GM12878 (cell line): Measurements from ENCODE around the gene ARL15. TPM values are rescaled to one million over a fixed set of nuclear protein-coding genes. Genes with fewer than 3 reads are reported as not detected.

Source experiments
- ATAC-seq: fragments of 200-7000 bp; cut with Tn5 transposase; 3 replicates; pipeline ENCODE4 v1.9.1; 2020; ENCODE audit warnings: mild to moderate bottlenecking, moderate library complexity
- BruUV-seq: library from RNA; stranded (reverse); fragments of 400-500 nt; replicated peaks from 2 replicates; lab custom pipeline; 2021; lab: Mats Ljungman, UMichigan
- CTCF ChIA-PET: fragments of 300-600 bp; sonication (Branson Sonifier 250); formaldehyde crosslinking; extraction: SDS; loops from one replicate; lab custom pipeline; 2021; ENCODE audit warnings: inconsistent platforms; lab: Yijun Ruan, JAX
- POLR2A ChIA-PET: fragments of 350-600 bp; formaldehyde crosslinking; extraction: SDS; loops from one replicate; lab custom pipeline; 2021; ENCODE audit warnings: inconsistent platforms; lab: Charles Lee
- RAD21 ChIA-PET: fragments of 300-600 bp; sonication (Branson Sonifier 250); formaldehyde crosslinking; loops from one replicate; lab custom pipeline; 2023; ENCODE audit warnings: antibody characterized with exemption; ENCODE audit not compliant: unreplicated experiment; lab: Charles Lee
- SMC1A ChIA-PET: fragments of 300-600 bp; sonication (Branson Sonifier 250); formaldehyde crosslinking; loops from one replicate; lab custom pipeline; 2023; ENCODE audit not compliant: unreplicated experiment, uncharacterized antibody; lab: Charles Lee
- DNase-seq: peaks from one replicate; pipeline ENCODE4 v3.0.0-alpha.2; 2011; ENCODE audit warnings: low read depth, low spot score
- FAIRE-seq: peaks from 3 replicates; lab custom pipeline; 2011; peaks lifted over from hg19 to GRCh38; lab: Jason Lieb, UNC
- H2AFZ ChIP-seq: 2 replicates; pipeline ENCODE4 v1.6.0; 2011; ENCODE audit warnings: low read depth, low read length, control low read depth; ENCODE audit not compliant: control insufficient read depth
- H3K27ac ChIP-seq: 2 replicates; pipeline ENCODE4 v1.5.1; 2011; ENCODE audit warnings: control low read depth; ENCODE audit not compliant: control insufficient read depth, insufficient read depth
- H3K27me3 ChIP-seq, 2 experiments: replicated peaks in 1 of 2; 2 replicates each; pipeline versions ENCODE4 v1.6.0 to v1.6.1; 2011; ENCODE audit warnings: low read length in 1 of 2; ENCODE audit not compliant: control insufficient read depth in 2 of 2, insufficient read depth in 2 of 2
- H3K36me3 ChIP-seq, 2 experiments: 2 replicates each; pipeline ENCODE4 v1.5.1; 2011; ENCODE audit warnings: low read length in 1 of 2; ENCODE audit not compliant: control insufficient read depth in 2 of 2, insufficient read depth in 2 of 2
- H3K4me1 ChIP-seq: 2 replicates; pipeline ENCODE4 v1.6.1; 2011; ENCODE audit warnings: mild to moderate bottlenecking, low read length, moderate library complexity, mixed read lengths; ENCODE audit not compliant: control insufficient read depth, insufficient read depth
- H3K4me2 ChIP-seq: 2 replicates; pipeline ENCODE4 v1.6.0; 2011; ENCODE audit warnings: control low read depth; ENCODE audit not compliant: control insufficient read depth, insufficient read depth
- H3K4me3 ChIP-seq: fragments of 200-600 bp; sonication (generic); 2 replicates; pipeline ENCODE4 v1.5.1; 2016
- H3K79me2 ChIP-seq: 2 replicates; pipeline ENCODE4 v1.6.0; 2011; ENCODE audit warnings: low read length; ENCODE audit not compliant: control insufficient read depth, insufficient read depth
- H3K9ac ChIP-seq: 2 replicates; pipeline ENCODE4 v1.8.0; 2011; ENCODE audit warnings: low read length, control low read depth, mixed read lengths; ENCODE audit not compliant: control insufficient read depth, insufficient read depth
- H3K9me3 ChIP-seq: replicated peaks from 3 replicates; pipeline ENCODE4 v1.5.1; 2011; ENCODE audit warnings: mild to moderate bottlenecking, low read length; ENCODE audit not compliant: control insufficient read depth, insufficient read depth
- H4K20me1 ChIP-seq: 2 replicates; pipeline ENCODE4 v1.6.0; 2011; ENCODE audit not compliant: control insufficient read depth, insufficient read depth
- CBX5 ChIP-seq: sonication (generic); IDR thresholded peaks from 2 replicates; pipeline ENCODE4 v1.6.1; 2016; ENCODE audit warnings: low read depth, moderate library complexity, mild to moderate bottlenecking, inconsistent platforms
- CREB1 ChIP-seq: IDR thresholded peaks from 2 replicates; pipeline ENCODE4 v1.6.1; 2012; ENCODE audit warnings: low read depth, mild to moderate bottlenecking, inconsistent platforms
- EP300 ChIP-seq, 2 experiments: fragments of 150-350 bp in 1 of 2; IDR thresholded peaks; 2 replicates each; pipeline ENCODE4 v1.6.1; 2011 to 2012; ENCODE audit warnings: low read depth in 2 of 2, low read length in 2 of 2, borderline replicate concordance in 1 of 2, improper control_type of control experiment in 1 of 2, inconsistent platforms in 1 of 2; ENCODE audit not compliant: control insufficient read depth in 1 of 2
- FOS ChIP-seq: IDR thresholded peaks from 3 replicates; pipeline ENCODE4 v1.6.1; 2011; ENCODE audit warnings: borderline replicate concordance; ENCODE audit not compliant: insufficient read length; ENCODE audit errors: extremely low read depth
- MTA2 ChIP-seq: fragments of 450-650 bp; IDR thresholded peaks from 2 replicates; pipeline ENCODE4 v1.6.1; 2016; ENCODE audit warnings: low read depth, mild to moderate bottlenecking, moderate library complexity
- MYC ChIP-seq: IDR thresholded peaks from 2 replicates; pipeline ENCODE4 v1.6.1; 2011; ENCODE audit warnings: mild to moderate bottlenecking, low read length, moderate library complexity, inconsistent platforms; ENCODE audit not compliant: insufficient read depth, insufficient replicate concordance, insufficient read length, severe bottlenecking
- RAD21 ChIP-seq: IDR thresholded peaks from 2 replicates; pipeline ENCODE4 v1.6.1; 2011; ENCODE audit warnings: mild to moderate bottlenecking, low read depth, low read length, moderate library complexity; ENCODE audit not compliant: insufficient read depth
- RAD51 ChIP-seq: fragments of 450-650 bp; IDR thresholded peaks from 2 replicates; pipeline ENCODE4 v1.6.1; 2016; ENCODE audit warnings: moderate library complexity, mild to moderate bottlenecking, inconsistent platforms
- RUNX3 ChIP-seq: IDR thresholded peaks from 2 replicates; pipeline ENCODE4 v1.6.1; 2012; ENCODE audit warnings: low read length, inconsistent platforms
- TCF7 ChIP-seq: IDR thresholded peaks from 2 replicates; pipeline ENCODE4 v1.6.1; 2014; ENCODE audit warnings: antibody characterized with exemption, borderline replicate concordance
- WRNIP1 ChIP-seq: IDR thresholded peaks from 2 replicates; pipeline ENCODE4 v1.6.1; 2011; ENCODE audit warnings: low read depth, low read length, improper control_type of control experiment, borderline replicate concordance
- WGBS: methylation state at CpG from one replicate; pipeline ENCODE4 v1.1.6; 2016; ENCODE audit warnings: low lambda C conversion rate; ENCODE audit not compliant: insufficient replicate concordance, insufficient coverage; ENCODE audit errors: missing lambda C conversion rate; 5-methylcytosine and 5-hydroxymethylcytosine counted together
- in situ Hi-C: fragments of 300-500 bp; cut with MboI; formaldehyde crosslinking; loops from 9 replicates; pipeline ENCODE4 v1.14.3; 2018; ENCODE audit warnings: mixed read lengths
- intact Hi-C: fragments of 100-400 bp; cut with micrococcal nuclease; formaldehyde crosslinking; loops from one replicate; pipeline ENCODE4 v1.14.2; 2022; ENCODE audit not compliant: unreplicated experiment
- polyA plus RNA-seq, 11 experiments: library from polyadenylated mRNA; depleted of rRNA in 4 of 11; unstranded in 6 of 11; stranded (reverse) in 5 of 11; fragments of >200 nt; fragmentation: Nextera tagmentation in 4 of 11; fragmentation: Illumina TruSeq in 1 of 11; extraction: Ambion mirVana in 4 of 11; extraction: Trizol in 1 of 11; gene quantifications; 1 replicate in 1 of 11; 2 replicates in 10 of 11; pipeline versions ENCODE4 v1.2.1 to v1.2.3, GENCODE V29; 2011 to 2016; ENCODE audit warnings: inconsistent platforms in 2 of 11, missing spikeins in 2 of 11, low read depth in 1 of 11
- total RNA-seq, 4 experiments: library from RNA; depleted of rRNA in 3 of 4; stranded (reverse); fragments of >200 nt in 3 of 4; fragmentation: Illumina TruSeq in 1 of 4; extraction: Trizol in 1 of 4; gene quantifications; 2 replicates each; pipeline versions ENCODE4 v1.2.1 to v1.2.3, GENCODE V29; 2013 to 2021
- TF ChIP-seq, protein P1 (sequence below): fragments of 450-650 bp; IDR thresholded peaks from 2 replicates; pipeline ENCODE4 v1.6.1; 2017; ENCODE audit warnings: borderline replicate concordance
- TF ChIP-seq, protein P2 (sequence below): IDR thresholded peaks from 2 replicates; pipeline ENCODE4 v1.6.1; 2012; ENCODE audit warnings: low read depth, low read length, improper control_type of control experiment
- TF ChIP-seq, protein P3 (sequence below), 3 experiments: IDR thresholded peaks in 2 of 3; conservative IDR thresholded peaks in 1 of 3; 2 replicates each; pipeline ENCODE4 v1.5.1; 2011; ENCODE audit warnings: low read depth in 3 of 3, low read length in 3 of 3, mild to moderate bottlenecking in 3 of 3, control low read depth in 2 of 3, moderate library complexity in 2 of 3, inconsistent platforms in 1 of 3, mixed read lengths in 1 of 3; ENCODE audit not compliant: control insufficient read depth in 2 of 3, insufficient read depth in 1 of 3; ENCODE audit errors: extremely low read depth in 1 of 3
- TF ChIP-seq, protein P4 (sequence below): fragments of 450-650 bp; conservative IDR thresholded peaks from 2 replicates; pipeline ENCODE4 v1.6.1; 2017; ENCODE audit warnings: mild to moderate bottlenecking, moderate library complexity

The ARL15 gene
- total and polyA plus RNA-seq, 10 of the 15 experiments (the other 5 are each of a cell fraction or from before 2014, with no cell fraction given): 3.6 to 11.0 (median 7.7) TPM

DNA sequence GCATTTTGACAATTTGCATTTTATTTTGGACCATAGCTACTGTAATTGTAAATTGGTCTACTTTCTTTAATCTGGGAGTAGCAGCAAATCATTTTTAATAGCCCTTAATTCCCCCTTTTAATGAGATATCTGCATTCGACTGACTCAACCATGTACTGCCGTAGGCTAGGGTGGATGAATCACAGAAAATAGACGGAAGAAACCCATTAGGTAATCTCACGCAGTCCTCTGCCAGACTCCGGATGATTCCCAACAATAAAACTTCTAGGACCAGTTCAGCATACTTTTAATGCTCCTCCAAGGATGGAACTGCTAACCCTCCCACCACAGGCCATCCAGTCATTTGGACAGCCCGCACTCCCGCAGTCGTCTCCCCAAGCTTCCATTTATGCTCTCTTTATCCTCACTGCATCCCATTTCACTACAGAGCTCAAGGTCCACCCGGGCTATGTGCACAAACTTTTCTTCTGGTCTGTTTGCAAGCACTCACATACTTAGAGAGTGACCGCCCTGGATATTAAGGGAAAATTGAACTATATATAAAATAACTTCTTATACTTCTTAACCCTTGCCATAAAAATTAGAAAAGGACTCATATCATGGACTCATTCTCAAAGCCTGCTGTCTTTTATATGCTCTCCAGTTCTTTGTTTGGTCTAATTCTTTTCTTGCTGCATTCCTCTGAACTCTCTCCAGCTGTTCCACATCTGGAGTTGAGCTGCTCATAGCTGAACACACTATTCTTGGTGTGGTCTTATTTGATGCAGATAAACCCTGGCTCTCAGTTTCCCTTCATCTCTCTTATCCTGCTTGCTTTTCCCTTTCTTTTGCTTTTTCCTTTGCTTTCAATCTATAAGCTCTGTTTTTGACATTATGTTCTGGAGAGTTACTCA lies 326.6 kb downstream of the ARL15 start:
- TF ChIP-seq RAD51: no peak
- no peak for TF ChIP-seq CREB1
- TF ChIP-seq RAD21: no peak
- no peak for TF ChIP-seq TCF7
- no peak for TF ChIP-seq MTA2
- TF ChIP-seq CBX5: no peak
- TF ChIP-seq MYC: no peak
- TF ChIP-seq, protein P1, sequence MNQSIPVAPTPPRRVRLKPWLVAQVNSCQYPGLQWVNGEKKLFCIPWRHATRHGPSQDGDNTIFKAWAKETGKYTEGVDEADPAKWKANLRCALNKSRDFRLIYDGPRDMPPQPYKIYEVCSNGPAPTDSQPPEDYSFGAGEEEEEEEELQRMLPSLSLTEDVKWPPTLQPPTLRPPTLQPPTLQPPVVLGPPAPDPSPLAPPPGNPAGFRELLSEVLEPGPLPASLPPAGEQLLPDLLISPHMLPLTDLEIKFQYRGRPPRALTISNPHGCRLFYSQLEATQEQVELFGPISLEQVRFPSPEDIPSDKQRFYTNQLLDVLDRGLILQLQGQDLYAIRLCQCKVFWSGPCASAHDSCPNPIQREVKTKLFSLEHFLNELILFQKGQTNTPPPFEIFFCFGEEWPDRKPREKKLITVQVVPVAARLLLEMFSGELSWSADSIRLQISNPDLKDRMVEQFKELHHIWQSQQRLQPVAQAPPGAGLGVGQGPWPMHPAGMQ: no peak
- TF ChIP-seq RUNX3: no peak
- TF ChIP-seq, protein P2, sequence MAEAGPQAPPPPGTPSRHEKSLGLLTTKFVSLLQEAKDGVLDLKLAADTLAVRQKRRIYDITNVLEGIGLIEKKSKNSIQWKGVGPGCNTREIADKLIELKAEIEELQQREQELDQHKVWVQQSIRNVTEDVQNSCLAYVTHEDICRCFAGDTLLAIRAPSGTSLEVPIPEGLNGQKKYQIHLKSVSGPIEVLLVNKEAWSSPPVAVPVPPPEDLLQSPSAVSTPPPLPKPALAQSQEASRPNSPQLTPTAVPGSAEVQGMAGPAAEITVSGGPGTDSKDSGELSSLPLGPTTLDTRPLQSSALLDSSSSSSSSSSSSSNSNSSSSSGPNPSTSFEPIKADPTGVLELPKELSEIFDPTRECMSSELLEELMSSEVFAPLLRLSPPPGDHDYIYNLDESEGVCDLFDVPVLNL: no peak
- TF ChIP-seq FOS: no peak
- no peak for TF ChIP-seq WRNIP1
- TF ChIP-seq, protein P3, sequence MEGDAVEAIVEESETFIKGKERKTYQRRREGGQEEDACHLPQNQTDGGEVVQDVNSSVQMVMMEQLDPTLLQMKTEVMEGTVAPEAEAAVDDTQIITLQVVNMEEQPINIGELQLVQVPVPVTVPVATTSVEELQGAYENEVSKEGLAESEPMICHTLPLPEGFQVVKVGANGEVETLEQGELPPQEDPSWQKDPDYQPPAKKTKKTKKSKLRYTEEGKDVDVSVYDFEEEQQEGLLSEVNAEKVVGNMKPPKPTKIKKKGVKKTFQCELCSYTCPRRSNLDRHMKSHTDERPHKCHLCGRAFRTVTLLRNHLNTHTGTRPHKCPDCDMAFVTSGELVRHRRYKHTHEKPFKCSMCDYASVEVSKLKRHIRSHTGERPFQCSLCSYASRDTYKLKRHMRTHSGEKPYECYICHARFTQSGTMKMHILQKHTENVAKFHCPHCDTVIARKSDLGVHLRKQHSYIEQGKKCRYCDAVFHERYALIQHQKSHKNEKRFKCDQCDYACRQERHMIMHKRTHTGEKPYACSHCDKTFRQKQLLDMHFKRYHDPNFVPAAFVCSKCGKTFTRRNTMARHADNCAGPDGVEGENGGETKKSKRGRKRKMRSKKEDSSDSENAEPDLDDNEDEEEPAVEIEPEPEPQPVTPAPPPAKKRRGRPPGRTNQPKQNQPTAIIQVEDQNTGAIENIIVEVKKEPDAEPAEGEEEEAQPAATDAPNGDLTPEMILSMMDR (IDR thresholded peaks at IDR 0.05 in 2 of 3, conservative IDR thresholded peaks at IDR 0.05 in 1 of 3; ENCODE audit: control insufficient read depth in 2 of 3, extremely low read depth in 1 of 3, insufficient read depth in 1 of 3, low read depth in 3 of 3, low read length in 3 of 3): no peak
- TF ChIP-seq EP300 (IDR thresholded peaks at IDR 0.05; ENCODE audit: borderline replicate concordance in 1 of 2, control insufficient read depth in 1 of 2, low read depth in 2 of 2, low read length in 2 of 2): no peak
- TF ChIP-seq, protein P4, sequence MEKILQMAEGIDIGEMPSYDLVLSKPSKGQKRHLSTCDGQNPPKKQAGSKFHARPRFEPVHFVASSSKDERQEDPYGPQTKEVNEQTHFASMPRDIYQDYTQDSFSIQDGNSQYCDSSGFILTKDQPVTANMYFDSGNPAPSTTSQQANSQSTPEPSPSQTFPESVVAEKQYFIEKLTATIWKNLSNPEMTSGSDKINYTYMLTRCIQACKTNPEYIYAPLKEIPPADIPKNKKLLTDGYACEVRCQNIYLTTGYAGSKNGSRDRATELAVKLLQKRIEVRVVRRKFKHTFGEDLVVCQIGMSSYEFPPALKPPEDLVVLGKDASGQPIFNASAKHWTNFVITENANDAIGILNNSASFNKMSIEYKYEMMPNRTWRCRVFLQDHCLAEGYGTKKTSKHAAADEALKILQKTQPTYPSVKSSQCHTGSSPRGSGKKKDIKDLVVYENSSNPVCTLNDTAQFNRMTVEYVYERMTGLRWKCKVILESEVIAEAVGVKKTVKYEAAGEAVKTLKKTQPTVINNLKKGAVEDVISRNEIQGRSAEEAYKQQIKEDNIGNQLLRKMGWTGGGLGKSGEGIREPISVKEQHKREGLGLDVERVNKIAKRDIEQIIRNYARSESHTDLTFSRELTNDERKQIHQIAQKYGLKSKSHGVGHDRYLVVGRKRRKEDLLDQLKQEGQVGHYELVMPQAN: no peak
- Histone ChIP-seq H3K4me3 (no peak overlapping the region), H2AFZ (no peak overlapping the region), H3K79me2 (no peaks in the 10 kb centered on the region), H3K9ac (no peak overlapping the region), H3K27me3 (no peaks in the 10 kb centered on the region), H3K4me2 (no peak overlapping the region), H3K9me3 (no peaks in the 10 kb centered on the region), H3K27ac (no peak overlapping the region), H4K20me1 (no peaks in the 10 kb centered on the region), H3K36me3 (no peaks in the 10 kb centered on the region), H3K4me1 (no peaks in the 10 kb centered on the region)
- in situ Hi-C loops: no loop called here
- no TSS peak for BruUV-seq
- FAIRE-seq (no peak), ATAC-seq (no peak), DNase-seq (no peak)
- 88% methylated on average over 10 of the region's 10 CpGs for WGBS
- ChIA-PET POLR2A (no interaction called here), CTCF (interaction anchor here (1.1 kb wide), 2 partner anchors 43 to 150 kb away, joined by 3 read pairs; no protein-coding TSS in a partner anchor), RAD21 (no interaction called here), SMC1A (no interaction called here)
- intact Hi-C loops: no loop called here
